AG04450 (cell line): ENCODE results near the gene DDAH1. TPM values are rescaled to one million over a fixed set of nuclear protein-coding genes. Genes with fewer than 3 reads are reported as not detected.

Experiments used
- CTCF ChIA-PET: fragments of 300-600, 350-600 bp; formaldehyde crosslinking; extraction: SDS; loops from one replicate; lab custom pipeline; 2022; ENCODE audit warnings: antibody characterized with exemption, inconsistent platforms; lab: Charles Lee
- POLR2A ChIA-PET: fragments of 350-600 bp; formaldehyde crosslinking; extraction: SDS; loops from one replicate; lab custom pipeline; 2021; ENCODE audit warnings: antibody characterized with exemption, inconsistent platforms; lab: Yijun Ruan, JAX
- DNase-seq: peaks from one replicate; pipeline ENCODE4 v3.0.0-alpha.2; 2011; ENCODE audit warnings: low read depth, low spot score
- H3K27ac ChIP-seq: one replicate; pipeline ENCODE4 v1.5.1; 2012; ENCODE audit warnings: low read depth, low read length, control low read depth
- H3K27me3 ChIP-seq: one replicate; pipeline ENCODE4 v1.6.0; 2012; ENCODE audit warnings: low read length; ENCODE audit not compliant: control insufficient read depth, insufficient read depth
- H3K4me3 ChIP-seq: 2 replicates; pipeline ENCODE4 v1.5.1; 2011; ENCODE audit warnings: mild to moderate bottlenecking, low read depth, low read length, control low read depth
- H3K9me3 ChIP-seq: 2 replicates; pipeline ENCODE4 v1.5.1; 2012; ENCODE audit warnings: low read length; ENCODE audit not compliant: control insufficient read depth, insufficient read depth
- polyA plus RNA-seq: library from polyadenylated mRNA; depleted of rRNA; stranded (reverse); fragments of >200 nt; gene quantifications from 2 replicates; pipeline ENCODE4 v1.2.3, GENCODE V29; 2011
- TF ChIP-seq, protein P1 (sequence below): IDR thresholded peaks from 2 replicates; pipeline ENCODE4 v1.5.1; 2011; ENCODE audit warnings: low read depth, low read length, control low read depth, inconsistent platforms

Gene DDAH1
- polyA plus RNA-seq, 1 experiment = 102 TPM

DNA sequence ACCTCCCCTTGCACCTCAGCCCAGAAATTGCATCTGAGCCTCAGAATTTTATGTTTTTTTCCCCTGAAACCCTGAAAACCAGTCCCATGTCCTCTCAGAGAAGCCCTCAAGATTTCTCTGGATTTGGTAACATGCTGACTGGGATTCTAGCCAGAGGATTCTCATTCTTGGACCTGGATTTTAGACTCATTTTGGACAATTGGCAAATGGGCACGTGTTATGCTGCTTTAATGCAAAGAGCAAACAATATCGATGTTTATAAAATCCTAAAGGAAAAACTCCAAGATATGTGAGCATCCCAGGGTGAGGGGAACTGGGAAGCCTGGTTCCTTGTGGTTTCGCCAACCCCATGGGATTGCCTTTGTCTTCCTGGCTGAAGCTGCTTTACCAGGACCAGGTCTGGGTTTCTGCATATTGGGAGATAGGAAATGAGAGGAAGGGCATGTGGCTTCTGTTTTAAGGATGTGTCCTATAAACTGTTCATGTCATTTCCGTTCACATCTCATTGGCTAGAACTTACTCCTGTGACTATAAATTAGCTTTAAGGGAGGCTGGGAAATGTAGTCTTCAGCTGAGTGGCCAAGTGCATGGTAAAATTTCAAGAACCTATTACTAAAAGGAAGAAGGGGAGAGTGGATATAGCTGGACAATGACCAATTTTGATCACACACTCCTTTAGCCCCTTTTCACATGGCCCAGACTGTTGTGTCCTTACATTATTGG is 161.4 kb downstream of the DDAH1 start:
- Histone ChIP-seq H3K9me3 (no peaks in the 10 kb centered on the region; the same call in 1 of the 2 replicates), H3K27ac (no peak overlapping the region), H3K4me3 (no peak overlapping the region), H3K27me3 (no peaks in the 10 kb centered on the region)
- ChIA-PET CTCF (no interaction called here), POLR2A (no interaction called here)
- no peak for DNase-seq
- TF ChIP-seq, protein P1, sequence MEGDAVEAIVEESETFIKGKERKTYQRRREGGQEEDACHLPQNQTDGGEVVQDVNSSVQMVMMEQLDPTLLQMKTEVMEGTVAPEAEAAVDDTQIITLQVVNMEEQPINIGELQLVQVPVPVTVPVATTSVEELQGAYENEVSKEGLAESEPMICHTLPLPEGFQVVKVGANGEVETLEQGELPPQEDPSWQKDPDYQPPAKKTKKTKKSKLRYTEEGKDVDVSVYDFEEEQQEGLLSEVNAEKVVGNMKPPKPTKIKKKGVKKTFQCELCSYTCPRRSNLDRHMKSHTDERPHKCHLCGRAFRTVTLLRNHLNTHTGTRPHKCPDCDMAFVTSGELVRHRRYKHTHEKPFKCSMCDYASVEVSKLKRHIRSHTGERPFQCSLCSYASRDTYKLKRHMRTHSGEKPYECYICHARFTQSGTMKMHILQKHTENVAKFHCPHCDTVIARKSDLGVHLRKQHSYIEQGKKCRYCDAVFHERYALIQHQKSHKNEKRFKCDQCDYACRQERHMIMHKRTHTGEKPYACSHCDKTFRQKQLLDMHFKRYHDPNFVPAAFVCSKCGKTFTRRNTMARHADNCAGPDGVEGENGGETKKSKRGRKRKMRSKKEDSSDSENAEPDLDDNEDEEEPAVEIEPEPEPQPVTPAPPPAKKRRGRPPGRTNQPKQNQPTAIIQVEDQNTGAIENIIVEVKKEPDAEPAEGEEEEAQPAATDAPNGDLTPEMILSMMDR = no peak

DNA sequence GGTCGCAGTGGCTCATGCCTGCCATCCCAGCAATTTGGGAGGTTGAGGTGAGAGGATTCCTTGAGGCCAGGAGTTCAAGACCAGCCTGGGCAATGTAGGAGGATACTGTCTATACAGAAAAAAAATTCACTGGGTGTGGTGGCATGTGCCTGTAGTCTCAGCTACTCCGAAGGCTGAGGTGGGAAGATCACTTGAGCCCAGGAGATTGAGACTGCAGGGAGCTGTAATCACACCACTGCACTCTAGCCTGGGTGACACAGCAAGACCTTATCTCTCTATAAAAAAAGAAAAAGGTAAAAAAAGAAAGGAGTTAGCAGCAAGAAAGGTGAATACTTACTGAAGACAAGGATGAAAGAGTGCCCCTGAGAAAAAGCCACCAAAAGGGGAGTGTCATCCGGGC is 164.8 kb downstream of the DDAH1 start:
- Histone ChIP-seq H3K4me3 (no peak overlapping the region), H3K27me3 (no peaks in the 10 kb centered on the region), H3K9me3 (no peaks in the 10 kb centered on the region; the same call in 1 of the 2 replicates), H3K27ac (no peak overlapping the region)
- TF ChIP-seq, protein P1 = no peak
- no peak for DNase-seq
- POLR2A ChIA-PET = no interaction called here
- CTCF ChIA-PET = interaction anchor here (0.6 kb wide), 1 partner anchor 318 kb away, joined by 3 read pairs; no protein-coding TSS in a partner anchor

DNA sequence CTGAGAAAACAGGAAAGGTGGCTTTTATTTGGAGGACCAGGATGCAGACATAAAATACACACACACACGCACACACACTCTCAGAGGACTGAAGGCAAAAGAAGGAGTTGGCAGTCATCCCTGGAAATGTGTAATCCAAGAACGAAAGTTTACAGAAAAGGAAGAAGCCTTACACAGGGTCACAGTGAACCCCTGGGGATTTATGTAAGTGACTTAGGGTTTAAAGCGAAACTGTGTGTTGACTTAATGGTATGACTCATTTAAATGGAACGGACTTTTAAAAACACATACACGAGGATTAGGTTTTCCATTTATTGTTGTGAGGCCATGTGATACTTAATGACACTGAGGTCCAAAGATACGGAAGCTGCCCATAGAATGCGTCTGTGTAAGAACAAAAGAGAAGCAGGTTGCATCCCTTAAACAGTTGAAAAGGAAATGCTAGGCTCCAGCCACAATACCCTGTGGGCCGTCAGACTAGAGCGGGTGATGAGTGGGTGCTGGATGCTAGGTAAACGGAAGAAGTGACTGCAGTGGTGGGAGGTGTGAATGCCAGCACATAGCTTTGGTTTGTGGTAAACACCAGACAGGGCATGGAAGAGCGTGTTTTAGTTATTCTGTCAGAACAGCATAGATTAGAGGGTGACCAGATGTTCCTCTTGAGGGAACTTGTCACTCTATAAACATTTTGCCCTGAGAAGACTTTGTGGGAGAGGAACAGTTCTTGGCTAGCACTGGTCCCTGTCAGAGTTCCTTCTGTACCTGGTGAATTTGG is 166.9 kb downstream of the DDAH1 start:
- TF ChIP-seq, protein P1 = no peak
- ChIA-PET CTCF (interaction anchor here (0.6 to 3.1 kb wide), 5 partner anchors 10 to 1406 kb away, joined by 4 to 12 read pairs (median 6); partner anchors contain the start of genes C1orf52 and SH3GLB1), POLR2A (interaction anchor here (0.9 to 1.8 kb wide), 4 partner anchors 8 to 280 kb away, joined by 3 to 11 read pairs (median 4); partner anchors contain the start of genes BCL10 and C1orf52)
- DNase-seq = peak; percentile 98
- Histone ChIP-seq H3K4me3 (peak overlapping the region; percentile 20; the same call in 1 of the 2 replicates), H3K27me3 (no peaks in the 10 kb centered on the region), H3K9me3 (no peaks in the 10 kb centered on the region; the same call in 1 of the 2 replicates), H3K27ac (peak overlapping the region; percentile 94)

DNA sequence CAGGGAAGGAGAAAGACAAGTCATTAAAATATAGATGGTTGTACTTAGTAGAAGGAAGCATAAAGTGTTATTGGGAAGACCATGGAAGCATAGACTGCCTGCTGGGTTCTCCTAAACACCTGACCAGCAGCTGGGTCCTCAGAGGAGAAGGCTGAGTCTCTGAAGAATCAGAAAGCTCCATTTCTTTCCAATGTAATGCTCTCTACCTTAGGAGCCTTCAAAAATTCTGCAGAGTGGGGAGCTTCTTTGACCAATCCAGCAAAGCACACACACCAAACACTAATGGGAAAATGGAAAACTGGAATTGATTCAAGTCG is 167.5 kb downstream of the DDAH1 start:
- Histone ChIP-seq H3K27me3 (no peaks in the 10 kb centered on the region), H3K4me3 (peak overlapping the region; percentile 20; the same call in 1 of the 2 replicates), H3K27ac (peak overlapping the region; percentile 57), H3K9me3 (no peaks in the 10 kb centered on the region)
- TF ChIP-seq, protein P1 = no peak
- ChIA-PET POLR2A (interaction anchor here (1.0 to 1.8 kb wide), 3 partner anchors 8 to 38 kb away, joined by 3 to 11 read pairs (median 3); partner anchors contain the start of genes BCL10 and C1orf52), CTCF (interaction anchor here (0.6 to 3.1 kb wide), 5 partner anchors 11 to 1407 kb away, joined by 4 to 12 read pairs (median 6); partner anchors contain the start of genes C1orf52 and SH3GLB1)
- no peak for DNase-seq
